ENCODE measurements around the gene LETMD1. TPM values are rescaled to one million over a fixed set of nuclear protein-coding genes. Genes with fewer than 3 reads are reported as not detected.

Gene LETMD1
- total and polyA plus RNA-seq, 9 of the 15 experiments (the other 6 are each of a cell fraction or from before 2014, with no cell fraction given): 58.7 to 163 (median 75.4) TPM

DNA sequence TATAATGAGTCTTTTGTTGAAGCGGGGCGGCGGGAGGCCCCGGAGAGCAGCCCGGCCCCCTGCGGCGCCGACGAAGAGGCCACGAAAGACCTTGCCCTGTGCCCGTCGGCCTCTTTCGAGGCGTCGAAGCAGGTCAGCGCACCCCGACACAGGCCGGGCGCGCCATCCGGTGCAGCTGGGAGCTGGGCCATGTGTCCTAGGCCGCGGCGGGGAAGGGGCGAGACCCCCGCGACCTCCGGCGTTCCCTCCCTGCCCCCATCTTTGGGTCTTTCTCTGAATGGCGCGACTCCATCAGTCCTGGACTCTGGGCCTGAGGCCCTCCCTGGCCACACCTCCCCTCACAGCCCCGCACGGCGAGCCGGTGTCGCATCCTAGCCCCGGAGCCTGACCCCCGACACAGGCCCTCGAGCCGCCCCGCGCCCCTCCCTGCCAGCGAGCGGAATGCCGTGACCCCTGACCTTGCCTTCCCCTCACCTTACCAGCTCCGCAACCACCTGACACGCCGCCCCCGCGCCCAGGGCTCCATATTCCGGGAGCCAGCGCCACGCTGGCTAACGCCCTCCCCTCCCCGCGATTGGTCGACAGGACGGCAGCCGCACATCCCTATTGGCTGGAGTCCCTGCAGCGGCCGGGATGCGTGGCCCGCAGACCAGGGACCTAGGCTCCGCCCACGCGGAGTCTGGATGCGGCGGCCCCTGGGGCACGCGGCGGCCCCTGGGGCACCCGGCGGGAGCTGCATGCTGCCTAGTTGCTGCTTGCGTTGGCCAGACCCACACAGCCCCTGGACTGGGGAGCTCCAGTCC is 22.1 kb upstream of the LETMD1 start, which contains the start of gene SLC11A2 (continued):
- TF ChIP-seq, protein P1, sequence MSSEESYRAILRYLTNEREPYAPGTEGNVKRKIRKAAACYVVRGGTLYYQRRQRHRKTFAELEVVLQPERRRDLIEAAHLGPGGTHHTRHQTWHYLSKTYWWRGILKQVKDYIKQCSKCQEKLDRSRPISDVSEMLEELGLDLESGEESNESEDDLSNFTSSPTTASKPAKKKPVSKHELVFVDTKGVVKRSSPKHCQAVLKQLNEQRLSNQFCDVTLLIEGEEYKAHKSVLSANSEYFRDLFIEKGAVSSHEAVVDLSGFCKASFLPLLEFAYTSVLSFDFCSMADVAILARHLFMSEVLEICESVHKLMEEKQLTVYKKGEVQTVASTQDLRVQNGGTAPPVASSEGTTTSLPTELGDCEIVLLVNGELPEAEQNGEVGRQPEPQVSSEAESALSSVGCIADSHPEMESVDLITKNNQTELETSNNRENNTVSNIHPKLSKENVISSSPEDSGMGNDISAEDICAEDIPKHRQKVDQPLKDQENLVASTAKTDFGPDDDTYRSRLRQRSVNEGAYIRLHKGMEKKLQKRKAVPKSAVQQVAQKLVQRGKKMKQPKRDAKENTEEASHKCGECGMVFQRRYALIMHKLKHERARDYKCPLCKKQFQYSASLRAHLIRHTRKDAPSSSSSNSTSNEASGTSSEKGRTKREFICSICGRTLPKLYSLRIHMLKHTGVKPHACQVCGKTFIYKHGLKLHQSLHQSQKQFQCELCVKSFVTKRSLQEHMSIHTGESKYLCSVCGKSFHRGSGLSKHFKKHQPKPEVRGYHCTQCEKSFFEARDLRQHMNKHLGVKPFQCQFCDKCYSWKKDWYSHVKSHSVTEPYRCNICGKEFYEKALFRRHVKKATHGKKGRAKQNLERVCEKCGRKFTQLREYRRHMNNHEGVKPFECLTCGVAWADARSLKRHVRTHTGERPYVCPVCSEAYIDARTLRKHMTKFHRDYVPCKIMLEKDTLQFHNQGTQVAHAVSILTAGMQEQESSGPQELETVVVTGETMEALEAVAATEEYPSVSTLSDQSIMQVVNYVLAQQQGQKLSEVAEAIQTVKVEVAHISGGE (CRISPR knock-in tag; IDR thresholded peaks at IDR 0.05): peak in 1 of 3 experiments; percentile 37; a peak in 1 of 6 replicates

DNA sequence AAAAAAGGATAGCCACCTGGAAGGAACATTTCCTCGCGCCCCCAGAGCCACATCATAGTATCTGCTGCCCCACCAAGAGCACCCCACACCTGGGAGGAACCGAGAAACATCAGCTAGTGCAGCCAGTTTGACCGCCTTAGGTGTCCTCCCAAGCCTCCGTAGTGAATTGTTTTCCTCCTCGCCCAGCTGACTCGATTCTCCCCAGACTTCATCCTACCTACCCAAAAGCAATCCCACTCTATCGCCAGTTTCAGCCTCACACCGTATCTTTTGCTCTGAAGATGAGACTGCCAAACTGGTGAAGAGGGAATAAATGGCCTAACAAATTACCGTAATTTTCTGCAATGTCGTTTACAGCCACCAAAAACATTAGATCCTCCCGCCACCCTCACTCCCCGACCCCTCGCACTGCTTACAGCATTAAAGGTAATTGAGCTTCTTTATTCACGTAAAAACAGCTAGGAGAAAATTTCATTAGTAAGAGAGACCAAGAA is 20.7 kb upstream of the LETMD1 start:
- in situ Hi-C loops (cut with MboI) (no loop called here), intact Hi-C loops (cut with micrococcal nuclease) (loop anchor here (5.0 kb wide), 1 partner anchor 100 kb away; a partner anchor contains a TSS)
- no peaks in the 10 kb centered on the region for H3K9me3 ChIP-seq (replicated peaks; ENCODE audit: control insufficient read depth, insufficient read depth, low read depth, low read length)
- no peak for FAIRE-seq
- peaks cover 28% of the 10 kb centered on the region in 2 experiments for H3K4me1 ChIP-seq (replicated peaks in 1 of 2; ENCODE audit: control insufficient read depth in 2 of 2, insufficient read depth in 2 of 2, low read length in 2 of 2)
- no peaks in the 10 kb centered on the region for H3K27me3 ChIP-seq (ENCODE audit: control insufficient read depth in 2 of 2, insufficient read depth in 2 of 2, low read length in 2 of 2)
- no peak for DNase-seq (ENCODE audit: extremely low read depth in 1 of 4, low spot score in 3 of 4)
- H3K4me3 ChIP-seq: no peak overlapping the region
- WGBS (ENCODE audit: insufficient coverage, low coverage, missing lambda C conversion rate): 96% methylated on average over 11 of the region's 15 CpGs
- H3K9ac ChIP-seq (ENCODE audit: insufficient read depth in 1 of 2, low read depth in 2 of 2, low read length in 2 of 2): 0 out of 4 replicates have a peak overlapping the region, but pooled peaks of 1 of the 2 experiments have one; percentile 13
- H3K4me2 ChIP-seq (ENCODE audit: insufficient read depth, low read length): no peak overlapping the region
- ATAC-seq: no peak
- no peak overlapping the region for H2AFZ ChIP-seq (ENCODE audit: low read depth, low read length)
- no peak overlapping the region for H3K27ac ChIP-seq (ENCODE audit: extremely low read depth, low read depth, low read length)
- H3K36me3 ChIP-seq (ENCODE audit: control insufficient read depth, insufficient read depth, low read length): no peaks in the 10 kb centered on the region
- no TSS peak for BruUV-seq (replicated peaks)
- H3K79me2 ChIP-seq (ENCODE audit: control insufficient read depth, insufficient read depth, low read length): peaks cover 40% of the 10 kb centered on the region
- no peaks in the 10 kb centered on the region for H3K9me1 ChIP-seq (ENCODE audit: control insufficient read depth, insufficient read depth, low read length)
- H4K20me1 ChIP-seq (replicated peaks; ENCODE audit: control insufficient read depth, insufficient read depth, low read length): no peaks in the 10 kb centered on the region
- ChIA-PET POLR2A (interaction anchor here (0.6 to 2.3 kb wide), 6 partner anchors 10 to 389 kb away, joined by 3 to 8 read pairs (median 4); a partner anchor contains a TSS), CTCF (ENCODE audit: low intra/inter-chr PET ratio) (interaction anchor here (2.0 to 2.3 kb wide), 2 partner anchors 202 to 262 kb away, joined by 5 to 10 read pairs; no protein-coding TSS in a partner anchor)
- TF ChIP-seq KAT8 (IDR thresholded peaks at IDR 0.05; ENCODE audit: low read depth) (no peak), ZNF507 (tag; conservative IDR thresholded peaks at IDR 0.05) (no peak)
- TF ChIP-seq, protein P2, sequence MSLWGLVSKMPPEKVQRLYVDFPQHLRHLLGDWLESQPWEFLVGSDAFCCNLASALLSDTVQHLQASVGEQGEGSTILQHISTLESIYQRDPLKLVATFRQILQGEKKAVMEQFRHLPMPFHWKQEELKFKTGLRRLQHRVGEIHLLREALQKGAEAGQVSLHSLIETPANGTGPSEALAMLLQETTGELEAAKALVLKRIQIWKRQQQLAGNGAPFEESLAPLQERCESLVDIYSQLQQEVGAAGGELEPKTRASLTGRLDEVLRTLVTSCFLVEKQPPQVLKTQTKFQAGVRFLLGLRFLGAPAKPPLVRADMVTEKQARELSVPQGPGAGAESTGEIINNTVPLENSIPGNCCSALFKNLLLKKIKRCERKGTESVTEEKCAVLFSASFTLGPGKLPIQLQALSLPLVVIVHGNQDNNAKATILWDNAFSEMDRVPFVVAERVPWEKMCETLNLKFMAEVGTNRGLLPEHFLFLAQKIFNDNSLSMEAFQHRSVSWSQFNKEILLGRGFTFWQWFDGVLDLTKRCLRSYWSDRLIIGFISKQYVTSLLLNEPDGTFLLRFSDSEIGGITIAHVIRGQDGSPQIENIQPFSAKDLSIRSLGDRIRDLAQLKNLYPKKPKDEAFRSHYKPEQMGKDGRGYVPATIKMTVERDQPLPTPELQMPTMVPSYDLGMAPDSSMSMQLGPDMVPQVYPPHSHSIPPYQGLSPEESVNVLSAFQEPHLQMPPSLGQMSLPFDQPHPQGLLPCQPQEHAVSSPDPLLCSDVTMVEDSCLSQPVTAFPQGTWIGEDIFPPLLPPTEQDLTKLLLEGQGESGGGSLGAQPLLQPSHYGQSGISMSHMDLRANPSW (CRISPR knock-in tag; IDR thresholded peaks at IDR 0.05): no peak
- TF ChIP-seq, protein P3, sequence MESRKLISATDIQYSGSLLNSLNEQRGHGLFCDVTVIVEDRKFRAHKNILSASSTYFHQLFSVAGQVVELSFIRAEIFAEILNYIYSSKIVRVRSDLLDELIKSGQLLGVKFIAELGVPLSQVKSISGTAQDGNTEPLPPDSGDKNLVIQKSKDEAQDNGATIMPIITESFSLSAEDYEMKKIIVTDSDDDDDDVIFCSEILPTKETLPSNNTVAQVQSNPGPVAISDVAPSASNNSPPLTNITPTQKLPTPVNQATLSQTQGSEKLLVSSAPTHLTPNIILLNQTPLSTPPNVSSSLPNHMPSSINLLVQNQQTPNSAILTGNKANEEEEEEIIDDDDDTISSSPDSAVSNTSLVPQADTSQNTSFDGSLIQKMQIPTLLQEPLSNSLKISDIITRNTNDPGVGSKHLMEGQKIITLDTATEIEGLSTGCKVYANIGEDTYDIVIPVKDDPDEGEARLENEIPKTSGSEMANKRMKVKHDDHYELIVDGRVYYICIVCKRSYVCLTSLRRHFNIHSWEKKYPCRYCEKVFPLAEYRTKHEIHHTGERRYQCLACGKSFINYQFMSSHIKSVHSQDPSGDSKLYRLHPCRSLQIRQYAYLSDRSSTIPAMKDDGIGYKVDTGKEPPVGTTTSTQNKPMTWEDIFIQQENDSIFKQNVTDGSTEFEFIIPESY (CRISPR knock-in tag; IDR thresholded peaks at IDR 0.05): peak; percentile 42; the same call in 1 of the 2 replicates

Measured in K562 (cell line).